ENCODE results near the gene AHCY.
"Not testable (repeated sequence)": the region's sequence is repeated elsewhere in the genome, so short reads cannot be mapped to it uniquely, and the experiment has no call there.

The AHCY gene

DNA sequence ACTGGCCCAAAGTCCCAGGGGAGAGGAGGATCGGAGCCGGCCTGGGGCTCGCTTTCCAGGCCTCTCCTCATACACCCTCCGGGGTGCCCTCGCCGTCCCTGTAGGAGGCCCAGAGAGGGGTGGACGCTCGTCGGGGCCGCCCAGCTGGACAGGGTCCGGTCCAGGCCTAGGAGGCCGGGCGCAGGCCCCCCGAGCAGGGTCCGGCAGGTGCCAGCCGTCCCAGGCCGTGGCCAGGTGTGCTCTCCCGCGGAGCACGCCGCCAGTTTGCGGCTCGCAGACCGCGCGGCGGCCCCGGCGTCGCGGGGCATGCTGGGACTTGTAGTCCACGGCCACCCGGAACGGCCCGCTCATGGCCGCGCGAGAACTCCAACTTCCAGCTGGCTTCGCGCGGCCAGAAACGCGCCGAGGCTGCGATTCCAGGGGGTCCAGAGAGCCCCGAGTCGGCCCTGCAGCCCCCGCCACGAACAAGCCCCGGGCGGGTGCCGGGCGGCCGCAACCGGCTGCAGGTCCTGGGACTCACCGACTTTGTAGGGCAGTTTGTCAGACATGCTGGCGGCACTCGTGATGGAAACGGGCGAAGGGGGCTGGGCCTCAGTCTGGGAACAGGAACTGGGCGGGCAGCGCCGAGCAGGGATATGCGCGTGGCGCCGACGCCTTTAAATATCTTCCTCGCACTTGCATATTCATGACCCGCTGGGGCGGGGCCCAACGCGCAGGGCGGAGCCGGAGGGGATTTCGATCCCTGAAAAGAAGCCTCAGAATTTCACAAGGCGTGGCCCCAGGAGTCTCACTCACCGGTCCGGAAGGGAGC, at the start of gene AHCY:
AHCY (minus strand) TSS at position 633 of the 811 bp plus-strand sequence; CDS start at position 548, 85 bp downstream.
- DNase-seq (ENCODE audit: low read depth in 2 of 2): peak; percentile 70 to 82

DNA sequence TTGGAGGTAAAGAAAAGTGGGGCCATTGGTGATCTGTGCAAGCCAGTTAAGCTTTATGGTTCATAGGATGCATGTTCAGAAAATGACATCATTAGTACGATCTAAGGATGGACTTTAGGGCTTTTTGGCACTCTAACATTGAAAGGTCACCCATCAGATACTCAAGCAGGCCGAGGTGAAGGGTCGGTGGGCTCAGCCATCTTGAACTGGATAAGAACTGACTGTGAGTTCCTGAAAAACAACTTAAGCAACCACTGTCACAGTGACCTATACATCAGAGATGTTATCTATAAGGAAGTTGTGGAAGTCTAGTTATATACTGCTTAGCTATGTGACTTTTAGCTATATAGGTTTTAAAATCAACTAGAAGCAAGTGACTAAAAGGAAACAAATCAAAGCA, 46.9 kb upstream of the AHCY start:
- no peak for DNase-seq (ENCODE audit: low read depth in 2 of 2)

DNA sequence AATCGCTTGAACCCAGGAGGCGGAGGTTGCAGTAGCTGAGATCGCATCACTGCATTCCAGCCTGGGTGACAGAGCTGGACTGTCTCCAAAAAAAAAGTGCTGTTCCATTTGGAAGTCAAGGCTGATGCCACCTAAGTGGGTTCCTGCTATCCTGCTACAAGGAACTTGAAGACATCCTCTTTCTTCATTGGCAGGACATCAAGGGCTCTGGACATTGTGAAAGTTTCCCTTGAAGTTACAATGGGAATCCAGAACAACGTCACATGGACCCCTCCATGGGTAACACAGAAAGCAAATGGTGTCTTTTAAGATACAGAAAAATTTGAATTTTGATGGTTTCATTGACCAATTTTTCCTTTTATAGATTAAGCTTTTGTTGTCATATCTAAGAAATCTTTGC, 44.4 kb upstream of the AHCY start:
- no peak for DNase-seq (ENCODE audit: low read depth in 2 of 2)

DNA sequence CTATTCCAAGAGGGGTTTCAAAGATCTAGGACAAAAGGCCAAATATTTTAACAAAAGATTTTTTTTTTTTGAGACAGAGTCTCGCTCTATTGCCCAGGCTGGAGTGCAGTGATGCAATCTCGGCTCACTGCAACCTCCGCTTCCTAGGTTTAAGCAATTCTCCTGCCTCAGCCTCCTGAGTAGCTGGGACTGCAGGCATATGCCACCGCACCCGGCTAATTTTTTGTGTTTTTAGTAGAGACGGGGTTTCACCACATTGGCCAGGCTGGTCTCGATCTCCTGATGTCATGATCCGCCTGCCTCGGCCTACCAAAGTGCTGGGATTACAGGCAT, 43.3 kb upstream of the AHCY start:
- not testable (repeated sequence) for DNase-seq (ENCODE audit: low read depth in 2 of 2)

DNA sequence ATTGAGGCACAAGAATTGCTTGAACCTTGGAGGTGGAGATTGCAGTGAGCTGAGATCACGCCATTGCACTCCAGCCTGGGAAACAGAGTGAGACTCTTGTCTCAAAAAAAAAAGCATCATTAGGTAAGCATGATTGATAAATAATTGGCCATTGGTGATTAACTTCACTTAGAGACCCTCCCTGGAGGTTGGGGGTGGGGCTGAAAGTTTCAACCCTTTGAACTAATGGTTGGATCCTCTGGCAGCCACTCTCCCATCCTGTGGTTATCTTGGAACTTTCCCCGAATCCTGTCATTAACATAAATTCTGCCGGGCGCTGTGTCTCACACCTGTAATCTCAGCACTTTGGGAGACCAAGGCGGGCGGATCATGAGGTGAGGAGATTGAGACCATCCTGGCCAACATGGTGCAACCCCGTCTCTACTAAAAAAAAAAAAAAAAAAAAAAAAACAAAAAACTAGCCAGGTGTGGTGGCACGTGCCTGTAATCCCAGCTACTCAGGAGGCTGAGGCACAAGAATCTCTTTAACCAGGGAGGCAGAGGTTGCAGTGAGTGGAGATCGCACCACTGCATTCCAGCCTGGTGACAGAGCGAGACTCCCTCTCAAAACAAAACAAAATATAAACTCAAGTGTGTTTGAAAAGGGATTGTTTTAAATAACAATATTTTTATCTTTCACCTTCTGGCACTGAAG, 42.8 kb upstream of the AHCY start:
- DNase-seq (ENCODE audit: low read depth in 2 of 2): not testable (repeated sequence)

DNA sequence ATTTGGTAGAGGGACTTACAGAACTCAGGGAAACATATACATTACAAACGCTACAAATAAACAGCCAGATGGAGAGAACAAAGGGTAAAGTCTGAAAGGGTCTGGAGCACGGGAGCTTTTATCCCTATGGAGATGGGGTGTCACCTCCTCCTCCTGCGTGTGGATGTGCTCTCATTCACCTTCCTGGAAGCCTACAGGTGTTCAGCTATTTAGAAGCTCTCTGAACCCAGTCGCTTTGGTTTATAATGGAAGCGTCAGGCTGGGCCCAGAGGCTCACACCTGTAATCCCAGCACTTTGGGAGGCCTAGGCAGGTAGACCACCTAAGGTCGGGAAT, 42.2 kb upstream of the AHCY start:
- DNase-seq (ENCODE audit: low read depth in 2 of 2): no peak

DNA sequence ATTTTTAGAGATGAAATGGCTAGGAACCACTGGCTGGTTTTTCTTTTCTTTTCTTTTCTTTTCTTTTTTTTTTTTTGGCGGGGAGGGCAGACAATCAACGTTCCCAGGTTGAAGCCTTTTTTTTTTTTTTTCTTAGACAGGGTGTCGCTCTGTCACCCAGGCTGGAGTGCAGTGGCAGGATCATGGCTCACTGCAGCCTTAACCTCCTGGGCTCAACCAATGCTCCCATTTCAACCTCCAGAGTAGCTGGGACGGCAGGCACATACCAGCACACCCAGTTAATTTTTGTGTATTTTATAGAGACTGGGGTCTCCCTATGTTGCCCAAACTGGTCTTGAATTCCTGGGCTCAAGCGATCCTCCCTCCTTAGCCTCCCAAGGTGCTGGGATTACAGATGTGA, 41.1 kb upstream of the AHCY start:
- DNase-seq (ENCODE audit: low read depth in 2 of 2): no peak

DNA sequence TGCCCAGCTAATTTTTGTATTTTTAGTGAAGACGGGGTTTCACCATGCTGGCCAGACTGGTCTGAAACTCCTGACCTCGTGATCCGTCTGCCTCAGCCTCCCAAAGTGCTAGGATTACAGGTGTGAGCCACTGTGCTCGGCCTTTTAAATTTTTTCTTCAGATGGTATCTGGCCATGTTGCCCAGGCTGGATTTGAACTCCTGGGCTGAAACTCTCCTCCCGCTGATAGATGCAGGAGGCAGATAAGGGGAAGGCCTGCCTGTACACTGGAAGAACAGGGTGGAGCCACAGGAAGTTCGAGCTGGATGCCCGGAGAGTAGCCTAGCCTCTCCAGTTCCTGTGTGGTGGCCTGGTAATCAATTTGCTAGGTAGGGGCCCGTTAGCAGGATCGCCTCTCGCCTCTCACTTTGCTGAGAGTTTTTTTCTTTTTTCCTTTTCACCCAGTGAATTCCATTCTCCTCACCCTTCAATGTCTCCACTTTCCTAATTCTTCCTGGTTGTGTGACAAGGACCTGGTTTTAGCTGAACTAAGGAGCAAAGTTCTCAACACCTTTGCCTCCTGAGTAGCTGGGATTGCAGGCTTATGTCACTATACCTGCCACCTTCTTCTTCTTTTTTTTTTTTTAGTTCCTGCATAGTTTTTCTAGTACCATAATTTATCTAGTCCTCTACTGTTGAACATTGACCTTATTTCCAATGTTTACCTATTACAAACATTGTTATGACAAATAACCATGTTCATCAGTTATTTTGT, 40.5 kb upstream of the AHCY start:
- no peak for DNase-seq (ENCODE audit: low read depth in 2 of 2)

DNA sequence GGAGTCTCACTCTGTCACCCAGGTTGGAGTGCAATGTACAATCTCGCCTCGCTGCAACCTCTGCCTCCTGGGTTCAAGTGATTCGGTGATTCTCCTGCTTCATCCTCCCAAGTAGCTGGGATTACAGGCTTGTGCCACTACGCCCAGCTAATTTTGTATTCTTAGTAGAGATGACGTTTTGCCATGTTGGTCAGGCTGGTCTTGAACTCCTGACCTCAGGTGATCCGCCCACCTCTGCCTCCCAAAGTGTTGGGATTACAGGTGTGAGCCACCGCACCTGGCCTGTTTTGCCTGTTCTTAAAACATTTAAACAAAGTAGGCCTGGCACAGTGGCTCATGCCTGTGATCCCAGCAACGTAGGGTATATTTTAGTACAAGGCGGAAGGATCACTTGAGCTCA, 38.0 kb upstream of the AHCY start:
- not testable (repeated sequence) for DNase-seq (ENCODE audit: low read depth in 2 of 2)

DNA sequence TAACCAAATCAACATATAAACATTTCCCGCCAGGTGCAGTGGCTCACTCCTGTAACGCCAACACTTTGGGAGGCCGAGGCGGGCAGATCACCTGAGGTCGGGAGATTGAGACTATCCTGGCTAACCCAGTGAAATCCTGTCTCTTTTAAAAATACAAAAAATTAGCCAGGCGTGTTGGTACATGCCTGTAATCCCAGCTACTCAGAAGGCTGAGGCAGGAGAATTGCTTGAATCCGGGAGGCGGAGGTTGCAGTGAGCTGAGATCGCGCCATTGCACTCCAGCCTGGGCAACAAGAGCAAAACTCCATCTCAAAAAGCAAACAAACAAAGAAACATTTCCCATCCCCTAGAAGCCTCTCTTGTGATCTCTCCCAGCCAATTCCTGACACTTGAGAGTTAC, 37.6 kb upstream of the AHCY start:
- not testable (repeated sequence) for DNase-seq (ENCODE audit: low read depth in 2 of 2)

DNA sequence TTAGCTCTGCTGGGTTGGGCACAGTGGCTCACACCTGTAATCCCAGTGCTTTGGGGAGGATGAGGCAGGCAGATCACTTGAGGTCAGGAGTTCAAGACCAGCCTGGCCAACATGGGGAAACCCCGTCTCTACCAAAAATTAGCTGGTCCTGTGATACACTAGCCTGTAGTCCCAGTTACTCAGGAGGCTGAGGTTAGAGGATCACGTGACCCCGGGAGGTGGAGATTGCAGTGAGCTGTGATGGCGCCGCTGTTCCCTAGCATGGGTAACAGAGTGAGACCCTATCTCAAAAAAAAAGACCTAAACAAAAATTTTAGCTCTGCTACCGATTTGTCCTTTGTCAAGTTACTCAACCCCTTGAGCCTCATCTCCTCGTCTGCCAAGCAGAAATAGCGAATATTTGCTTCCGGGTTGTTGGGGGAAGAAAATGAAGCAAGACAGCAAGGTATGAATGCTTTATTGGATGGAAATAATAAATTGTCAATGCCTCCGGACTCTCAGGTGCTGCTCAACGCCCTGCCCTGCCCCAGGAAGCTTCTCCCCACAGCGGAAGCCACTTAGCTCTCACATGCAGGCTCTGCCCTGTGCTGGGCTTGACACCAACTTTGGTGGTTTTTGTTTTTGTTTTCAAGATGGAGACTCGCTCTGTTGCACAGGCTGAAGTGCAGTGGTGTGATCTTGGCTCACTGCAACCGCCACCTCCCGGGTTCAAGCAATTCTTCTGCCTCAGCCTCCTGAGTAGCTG, 35.0 kb upstream of the AHCY start:
- DNase-seq (ENCODE audit: low read depth in 2 of 2): no peak

DNA sequence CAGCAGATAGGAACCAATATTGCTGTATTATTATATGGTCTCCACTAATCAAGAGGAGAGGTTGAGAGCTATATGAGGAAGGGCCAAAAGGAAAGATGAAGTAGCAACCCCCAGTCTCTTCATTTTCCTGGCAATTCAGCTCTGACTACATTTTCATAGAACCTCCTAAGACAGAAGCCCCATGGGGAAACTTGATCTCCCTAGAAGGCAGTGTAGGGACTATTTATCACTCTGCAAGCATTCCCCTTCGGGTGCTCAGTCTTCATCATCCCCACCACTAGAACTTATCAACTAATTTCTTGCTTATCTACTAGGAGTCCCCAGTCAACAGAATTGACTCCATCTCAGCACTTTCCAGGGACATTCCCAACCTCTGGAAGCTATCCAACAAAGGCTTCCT, 34.4 kb upstream of the AHCY start:
- DNase-seq (ENCODE audit: low read depth in 2 of 2): no peak

DNA sequence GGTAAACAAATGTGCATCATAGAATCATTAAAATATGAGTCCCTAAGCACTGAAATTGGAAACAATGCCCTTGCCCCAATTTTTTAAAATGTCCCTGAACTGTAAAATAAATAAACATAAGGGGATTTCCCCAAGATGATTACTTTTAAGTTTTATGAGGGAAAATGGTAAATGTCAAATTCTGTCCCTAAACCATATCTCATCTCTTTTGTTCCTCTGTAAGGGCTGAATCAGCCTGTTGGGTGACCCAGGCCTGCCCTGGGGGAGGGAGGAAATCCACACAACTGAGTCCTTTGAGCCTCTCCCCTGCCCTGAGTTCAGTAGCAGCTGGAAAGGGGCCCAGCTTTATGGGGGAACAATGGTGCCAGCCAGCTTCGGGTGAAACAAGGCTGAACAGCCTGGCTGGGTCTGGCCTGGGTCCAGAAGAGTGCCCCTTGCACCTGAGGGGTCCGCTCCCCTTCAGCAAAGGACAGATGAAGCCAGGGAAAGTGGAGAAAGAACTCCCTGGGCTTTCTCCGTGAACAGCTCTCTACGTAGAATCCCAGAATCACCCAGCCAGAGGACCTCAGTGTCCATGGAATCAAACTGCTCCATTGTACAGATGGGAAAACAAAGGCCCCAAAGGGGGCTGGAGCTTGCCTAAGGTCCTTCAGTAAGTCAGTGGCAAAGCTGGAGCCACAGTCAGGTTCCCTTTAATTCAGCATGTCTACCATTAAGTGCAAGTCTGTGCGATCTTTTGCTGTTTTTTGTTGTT, 31.7 kb upstream of the AHCY start:
- DNase-seq (ENCODE audit: low read depth in 2 of 2): no peak

DNA sequence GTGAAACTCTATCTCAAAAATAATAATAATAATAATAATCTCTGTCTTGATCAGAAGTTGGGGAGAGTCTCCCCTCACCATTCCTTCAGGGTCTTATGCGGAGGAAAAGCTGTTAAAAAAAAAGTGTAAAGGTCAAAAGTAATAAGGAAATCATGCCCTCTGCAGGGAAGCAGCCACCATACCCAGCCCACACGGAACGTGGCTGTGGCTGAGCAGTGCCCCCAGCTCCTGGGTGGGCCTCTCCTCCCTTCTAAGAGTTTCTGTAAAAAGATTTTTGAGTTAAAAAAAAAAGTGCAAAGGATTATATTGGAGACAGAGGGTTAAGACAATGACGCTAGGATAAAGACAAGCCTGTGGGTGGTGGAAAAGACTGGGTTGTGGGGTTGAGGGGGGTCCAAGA, 30.6 kb upstream of the AHCY start:
- no peak for DNase-seq (ENCODE audit: low read depth in 2 of 2)

DNA sequence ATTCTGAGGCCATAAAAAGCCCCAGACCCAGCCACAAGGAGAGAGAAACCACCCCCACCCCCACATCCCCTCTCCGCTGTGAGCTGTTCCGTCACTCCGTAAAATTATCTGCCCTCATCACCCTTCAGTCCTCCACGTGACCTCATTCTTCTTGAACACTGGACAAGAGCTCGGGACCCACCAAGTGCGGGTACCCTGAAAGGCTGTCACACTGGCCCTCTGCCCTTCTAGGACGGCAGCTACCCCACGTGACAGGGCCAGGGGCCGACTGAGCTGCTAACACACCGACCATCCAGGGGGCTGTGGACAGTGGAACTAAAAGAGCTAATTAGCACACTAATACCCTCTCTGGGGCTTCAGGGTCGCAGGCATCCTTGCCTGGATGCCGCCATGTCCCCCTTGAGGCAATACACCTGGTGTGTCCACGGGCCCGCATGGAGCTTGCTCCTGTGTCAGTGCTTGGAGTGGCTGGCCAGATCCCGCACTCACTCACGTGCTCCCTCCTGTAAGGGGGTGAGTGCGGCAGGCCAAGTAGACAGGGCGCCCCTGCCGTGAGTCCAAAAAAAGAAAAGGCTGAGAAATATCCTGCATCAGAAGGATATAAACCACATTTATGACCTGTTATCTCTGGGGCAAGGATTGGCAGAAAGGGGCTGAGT, 29.2 kb upstream of the AHCY start:
- DNase-seq (ENCODE audit: low read depth in 2 of 2): no peak

DNA sequence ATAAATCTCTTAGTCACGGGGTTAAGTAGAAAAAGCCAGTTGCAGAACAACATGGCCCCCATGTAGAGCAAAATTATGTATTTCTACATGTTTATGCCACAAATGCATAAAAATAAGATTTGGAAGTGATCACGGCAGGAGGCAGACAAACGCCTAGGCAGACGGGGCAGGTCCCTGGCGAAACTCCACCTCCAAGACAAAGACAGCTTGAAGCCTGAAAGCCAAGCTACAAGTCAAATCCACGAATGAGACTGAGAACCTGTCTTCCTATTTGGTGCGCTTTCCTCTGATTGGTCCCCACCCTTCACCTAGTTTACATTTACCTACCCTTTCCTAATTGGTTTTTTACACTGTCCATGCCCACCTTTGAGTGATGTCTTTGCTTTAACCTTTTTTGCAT, 28.7 kb upstream of the AHCY start:
- no peak for DNase-seq (ENCODE audit: low read depth in 2 of 2)

DNA sequence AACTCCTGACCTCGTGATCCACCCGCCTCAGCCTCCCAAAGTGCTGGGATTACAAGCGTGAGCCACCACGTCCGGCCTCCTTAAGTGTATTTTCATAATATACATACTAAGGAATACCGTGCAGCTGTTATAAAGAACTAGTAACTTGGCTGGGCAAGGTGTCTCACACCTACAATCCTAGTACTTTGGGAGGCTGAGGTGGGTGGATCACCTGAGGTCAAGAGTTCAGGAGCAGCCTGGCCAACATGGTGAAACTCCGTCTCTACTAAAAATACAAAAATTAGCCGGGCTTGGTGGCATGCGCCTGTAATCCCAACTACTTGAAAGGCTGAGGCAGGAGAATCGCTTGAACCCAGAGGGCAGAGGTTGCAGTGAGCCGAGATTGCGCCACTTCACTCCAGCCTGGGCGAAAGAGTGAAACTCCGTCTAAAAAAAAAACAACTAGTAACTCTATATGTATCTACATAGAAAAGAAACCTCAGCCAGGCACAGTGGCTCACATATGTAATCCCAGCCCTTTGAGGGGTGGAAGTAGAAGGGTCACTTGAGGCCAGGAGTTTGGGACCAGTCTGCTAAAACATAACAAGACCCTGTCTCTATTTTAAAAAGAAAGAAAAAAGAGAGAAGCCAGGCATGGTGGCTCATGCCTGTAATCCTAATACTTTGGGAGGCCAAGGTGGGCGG, 27.8 kb upstream of the AHCY start:
- DNase-seq (ENCODE audit: low read depth in 2 of 2): not testable (repeated sequence)

DNA sequence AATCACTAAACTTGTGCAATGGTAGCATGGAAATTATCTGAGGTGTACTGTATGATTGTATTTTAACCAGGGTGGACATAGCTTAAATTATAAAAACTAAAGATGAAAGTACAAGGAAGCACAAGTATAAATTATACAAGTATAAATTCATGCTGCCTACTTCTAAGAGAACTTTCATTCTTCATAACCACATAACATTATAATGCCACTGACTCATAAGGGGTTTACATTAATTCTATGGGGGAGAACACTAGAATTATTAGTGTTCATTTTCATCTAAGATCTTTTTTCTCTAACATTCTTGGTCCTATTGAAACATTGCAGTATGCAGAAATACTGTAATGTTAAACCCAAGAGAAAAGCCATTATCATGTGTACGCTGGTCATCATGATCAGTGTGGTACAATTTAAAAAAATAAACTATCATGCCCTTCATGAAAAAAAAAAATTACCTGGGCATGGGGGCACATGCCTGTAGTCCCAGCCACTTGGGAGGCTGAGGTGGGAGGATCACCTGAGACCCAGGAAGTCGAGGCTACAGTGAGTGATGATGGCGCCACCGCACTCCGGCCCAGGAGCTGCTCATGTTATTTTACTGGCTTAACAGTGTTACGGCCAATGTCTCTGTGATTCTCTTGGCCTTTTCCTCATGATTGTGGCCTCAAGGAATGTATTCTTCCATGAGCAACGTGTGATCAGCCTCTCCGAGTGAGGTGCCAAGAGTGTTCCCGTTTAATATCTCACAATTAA, 25.9 kb upstream of the AHCY start:
- no peak for DNase-seq (ENCODE audit: low read depth in 2 of 2)

DNA sequence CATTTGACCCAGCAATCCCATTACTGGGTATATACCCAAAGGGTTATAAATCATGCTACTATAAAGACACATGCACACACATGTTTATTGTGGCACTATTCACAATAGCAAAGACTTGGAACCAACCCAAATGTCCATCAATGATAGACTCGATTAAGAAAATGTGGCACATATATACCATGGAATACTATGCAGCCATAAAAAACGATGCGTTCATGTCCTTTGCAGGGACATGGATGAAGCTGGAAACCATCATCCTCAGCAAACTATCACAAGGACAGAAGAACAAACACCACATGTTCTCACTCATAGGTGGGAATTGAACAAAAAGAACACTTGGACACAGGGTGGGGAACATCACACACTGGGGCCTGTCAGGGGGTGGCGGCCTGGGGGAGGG, 25.1 kb upstream of the AHCY start:
- DNase-seq (ENCODE audit: low read depth in 2 of 2): not testable (repeated sequence)

DNA sequence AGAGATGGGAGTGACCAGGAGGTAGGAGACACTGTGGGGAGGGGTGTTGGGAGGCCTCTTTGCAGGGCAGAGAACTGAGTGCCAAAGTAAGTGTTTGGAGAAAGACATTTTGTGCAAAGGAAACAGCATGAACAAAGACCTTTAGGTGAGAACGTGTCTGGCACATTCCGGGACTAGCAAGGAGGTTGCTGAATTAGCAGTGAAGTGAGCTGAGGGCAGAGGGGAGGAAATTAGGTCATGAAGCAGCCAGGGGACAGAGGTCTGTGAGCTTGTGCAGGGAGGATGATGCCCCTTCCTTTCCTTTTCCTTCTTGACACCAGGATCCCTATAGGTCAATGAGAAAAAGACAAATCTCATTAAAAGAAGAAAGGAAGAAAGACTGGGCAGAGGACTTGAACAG, 21.4 kb upstream of the AHCY start:
- DNase-seq (ENCODE audit: low read depth in 2 of 2): no peak
